Kidney epithelial cell (primary cell): Measurements from ENCODE around the gene MMP20. TPM values are rescaled to one million over a fixed set of nuclear protein-coding genes. Genes with fewer than 3 reads are reported as not detected.

Source experiments
- DNase-seq: peaks from one replicate; pipeline ENCODE4 v3.0.0-alpha.2; 2010; ENCODE audit warnings: low read depth
- H3K27me3 ChIP-seq: 2 replicates; pipeline ENCODE4 v1.6.0; 2011; ENCODE audit warnings: low read length; ENCODE audit not compliant: control insufficient read depth, insufficient read depth
- H3K36me3 ChIP-seq: 2 replicates; pipeline ENCODE4 v1.5.1; 2011; ENCODE audit warnings: low read length; ENCODE audit not compliant: control insufficient read depth, insufficient read depth
- H3K4me3 ChIP-seq: 2 replicates; pipeline ENCODE4 v1.5.1; 2011; ENCODE audit warnings: low read depth, mild to moderate bottlenecking, control low read depth, low read length
- total RNA-seq: library from RNA; depleted of rRNA; stranded (reverse); fragments of >200 nt; gene quantifications from 2 replicates; pipeline ENCODE4 v1.2.3, GENCODE V29; 2015
- TF ChIP-seq, protein P1 (sequence below): IDR thresholded peaks from 2 replicates; pipeline ENCODE4 v1.5.1; 2011; ENCODE audit warnings: mild to moderate bottlenecking, moderate library complexity, low read length, control low read depth, inconsistent platforms; ENCODE audit not compliant: insufficient read depth, poor library complexity, severe bottlenecking

The MMP20 gene
- total RNA-seq, 1 donor from 2014 or later = not detected

GRCh38 chr11:102614485-102614884 lies 10.6 kb downstream of the MMP20 start:
- H3K27me3 ChIP-seq = no peaks in the 10 kb centered on the region
- TF ChIP-seq, protein P1, sequence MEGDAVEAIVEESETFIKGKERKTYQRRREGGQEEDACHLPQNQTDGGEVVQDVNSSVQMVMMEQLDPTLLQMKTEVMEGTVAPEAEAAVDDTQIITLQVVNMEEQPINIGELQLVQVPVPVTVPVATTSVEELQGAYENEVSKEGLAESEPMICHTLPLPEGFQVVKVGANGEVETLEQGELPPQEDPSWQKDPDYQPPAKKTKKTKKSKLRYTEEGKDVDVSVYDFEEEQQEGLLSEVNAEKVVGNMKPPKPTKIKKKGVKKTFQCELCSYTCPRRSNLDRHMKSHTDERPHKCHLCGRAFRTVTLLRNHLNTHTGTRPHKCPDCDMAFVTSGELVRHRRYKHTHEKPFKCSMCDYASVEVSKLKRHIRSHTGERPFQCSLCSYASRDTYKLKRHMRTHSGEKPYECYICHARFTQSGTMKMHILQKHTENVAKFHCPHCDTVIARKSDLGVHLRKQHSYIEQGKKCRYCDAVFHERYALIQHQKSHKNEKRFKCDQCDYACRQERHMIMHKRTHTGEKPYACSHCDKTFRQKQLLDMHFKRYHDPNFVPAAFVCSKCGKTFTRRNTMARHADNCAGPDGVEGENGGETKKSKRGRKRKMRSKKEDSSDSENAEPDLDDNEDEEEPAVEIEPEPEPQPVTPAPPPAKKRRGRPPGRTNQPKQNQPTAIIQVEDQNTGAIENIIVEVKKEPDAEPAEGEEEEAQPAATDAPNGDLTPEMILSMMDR = peak; percentile 30
- no peak for DNase-seq
- H3K36me3 ChIP-seq = no peaks in the 10 kb centered on the region
- no peak overlapping the region for H3K4me3 ChIP-seq

DNA sequence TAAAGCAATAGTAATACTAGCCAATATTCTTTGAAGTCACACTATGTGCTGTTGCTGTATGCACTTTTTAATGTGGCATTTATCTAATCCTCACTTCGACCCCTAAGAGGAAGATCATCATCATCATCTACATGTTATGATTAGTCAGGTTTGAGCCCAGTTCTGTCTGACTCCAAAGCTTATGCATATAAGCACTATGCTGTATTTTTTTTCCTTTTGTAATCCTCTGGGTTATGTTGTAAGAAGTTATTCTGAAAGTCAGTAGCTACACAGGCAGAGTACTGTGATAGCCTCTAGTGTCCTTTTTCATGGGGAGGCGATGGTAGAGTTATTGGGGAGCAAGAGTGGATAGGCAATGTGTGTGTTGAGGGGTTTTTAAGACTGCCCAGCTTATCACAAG lies 11.1 kb downstream of the MMP20 start:
- Histone ChIP-seq H3K4me3 (no peak overlapping the region), H3K27me3 (no peaks in the 10 kb centered on the region), H3K36me3 (no peaks in the 10 kb centered on the region)
- TF ChIP-seq, protein P1 = no peak
- DNase-seq = no peak

GRCh38 chr11:102613450-102613849 lies 11.7 kb downstream of the MMP20 start:
- no peaks in the 10 kb centered on the region for H3K27me3 ChIP-seq
- TF ChIP-seq, protein P1 = no peak
- DNase-seq = no peak
- H3K4me3 ChIP-seq = no peak overlapping the region
- H3K36me3 ChIP-seq = no peaks in the 10 kb centered on the region

DNA sequence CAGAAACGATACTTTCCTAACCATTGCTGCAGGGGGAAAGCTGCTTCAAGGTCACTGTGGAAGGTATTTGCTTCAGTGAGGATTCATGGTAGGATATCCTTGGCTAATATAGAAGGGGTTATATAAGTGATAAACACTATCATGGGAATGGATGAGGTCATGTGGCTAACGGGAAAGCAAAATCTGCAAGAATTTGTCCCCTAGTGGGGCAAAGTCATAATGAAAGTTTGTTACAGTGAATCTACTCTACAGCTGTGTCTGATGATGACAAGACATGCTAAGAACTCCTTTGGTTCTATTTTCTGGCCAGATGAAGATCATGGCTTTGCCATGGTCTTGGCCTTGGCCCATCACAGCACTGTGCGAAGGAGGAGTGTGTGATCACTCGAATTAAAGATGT lies 13.8 kb downstream of the MMP20 start:
- DNase-seq = no peak
- no peaks in the 10 kb centered on the region for H3K36me3 ChIP-seq
- no peaks in the 10 kb centered on the region for H3K27me3 ChIP-seq
- no peak overlapping the region for H3K4me3 ChIP-seq
- TF ChIP-seq, protein P1 = no peak

DNA sequence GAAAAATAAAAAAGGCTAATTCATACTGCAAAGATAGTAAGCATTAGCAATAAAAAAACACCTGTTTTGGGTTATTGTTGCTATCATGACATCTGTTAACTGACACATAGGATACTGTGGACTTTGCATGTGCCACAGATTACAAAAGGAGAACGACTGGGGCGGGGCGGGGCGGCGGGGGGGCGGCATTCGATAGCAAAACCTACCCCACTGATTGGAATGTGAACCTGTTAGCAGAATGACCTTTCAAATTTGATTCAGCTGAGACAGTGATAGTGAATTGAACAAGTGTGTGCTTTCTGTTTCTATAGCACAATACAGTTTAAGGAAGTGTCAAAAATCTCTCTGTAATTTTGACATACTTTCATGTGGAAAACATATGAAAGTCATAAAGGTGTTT lies 14.9 kb downstream of the MMP20 start:
- TF ChIP-seq, protein P1 = no peak
- DNase-seq = no peak
- H3K4me3 ChIP-seq = no peak overlapping the region
- H3K36me3 ChIP-seq = no peaks in the 10 kb centered on the region
- H3K27me3 ChIP-seq = no peaks in the 10 kb centered on the region

- no peak for DNase-seq
- Histone ChIP-seq H3K27me3 (no peaks in the 10 kb centered on the region), H3K4me3 (no peak overlapping the region), H3K36me3 (no peaks in the 10 kb centered on the region)
- TF ChIP-seq, protein P1 = no peak
Observed at GRCh38 chr11:102608699-102609098, 16.4 kb downstream of the MMP20 start.
